ENCODE measurements around the gene AK5. TPM values are rescaled to one million over a fixed set of nuclear protein-coding genes. Genes with fewer than 3 reads are reported as not detected.

Gene AK5
- polyA plus RNA-seq, 1 donor (not counting 4 experiments of a cell fraction or from before 2014, with no cell fraction given), result 0.30 TPM

DNA sequence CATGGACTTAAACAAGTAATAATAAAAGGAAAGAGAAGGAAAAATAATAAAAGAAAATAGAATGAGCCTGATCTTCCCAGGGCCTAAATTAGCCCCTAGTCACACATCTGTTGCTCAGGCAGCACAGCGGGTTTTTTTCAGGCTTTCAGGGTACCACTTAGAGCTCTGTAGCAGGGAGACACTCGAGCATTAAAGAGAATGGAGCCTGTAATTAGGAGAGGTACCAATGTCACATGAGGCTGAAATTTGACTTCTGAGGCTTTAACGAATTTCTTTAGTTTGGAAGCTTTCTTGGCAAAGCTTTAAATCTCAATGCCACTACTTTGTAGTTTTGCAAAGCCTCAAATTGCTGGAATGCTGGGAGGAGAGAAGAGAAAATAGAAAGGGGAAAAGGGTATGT lies 116.3 kb downstream of the AK5 start:
- TF ChIP-seq, protein P1, sequence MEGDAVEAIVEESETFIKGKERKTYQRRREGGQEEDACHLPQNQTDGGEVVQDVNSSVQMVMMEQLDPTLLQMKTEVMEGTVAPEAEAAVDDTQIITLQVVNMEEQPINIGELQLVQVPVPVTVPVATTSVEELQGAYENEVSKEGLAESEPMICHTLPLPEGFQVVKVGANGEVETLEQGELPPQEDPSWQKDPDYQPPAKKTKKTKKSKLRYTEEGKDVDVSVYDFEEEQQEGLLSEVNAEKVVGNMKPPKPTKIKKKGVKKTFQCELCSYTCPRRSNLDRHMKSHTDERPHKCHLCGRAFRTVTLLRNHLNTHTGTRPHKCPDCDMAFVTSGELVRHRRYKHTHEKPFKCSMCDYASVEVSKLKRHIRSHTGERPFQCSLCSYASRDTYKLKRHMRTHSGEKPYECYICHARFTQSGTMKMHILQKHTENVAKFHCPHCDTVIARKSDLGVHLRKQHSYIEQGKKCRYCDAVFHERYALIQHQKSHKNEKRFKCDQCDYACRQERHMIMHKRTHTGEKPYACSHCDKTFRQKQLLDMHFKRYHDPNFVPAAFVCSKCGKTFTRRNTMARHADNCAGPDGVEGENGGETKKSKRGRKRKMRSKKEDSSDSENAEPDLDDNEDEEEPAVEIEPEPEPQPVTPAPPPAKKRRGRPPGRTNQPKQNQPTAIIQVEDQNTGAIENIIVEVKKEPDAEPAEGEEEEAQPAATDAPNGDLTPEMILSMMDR (optimal IDR thresholded peaks at IDR 0.05 in 1 of 3, IDR thresholded peaks at IDR 0.05 in 1 of 3, conservative IDR thresholded peaks at IDR 0.05 in 1 of 3; ENCODE audit: extremely low read depth in 1 of 3, insufficient read depth in 2 of 3, low read length in 3 of 3), result no peak
- no peak for TF ChIP-seq EZH2 (IDR thresholded peaks at IDR 0.05; ENCODE audit: low read length)
- Histone ChIP-seq H2AFZ (ENCODE audit: control insufficient read depth, low read length) (no peak overlapping the region), H3K9me1 (ENCODE audit: control insufficient read depth, extremely low read depth, insufficient read depth, low read length) (no peaks in the 10 kb centered on the region), H3K27ac (ENCODE audit: control insufficient read depth, insufficient read depth, low read length) (no peak overlapping the region), H3K9ac (ENCODE audit: control insufficient read depth, extremely low read depth, insufficient read depth, low read length) (no peak overlapping the region), H3K9me3 (ENCODE audit: control insufficient read depth, low read depth, low read length) (no peaks in the 10 kb centered on the region), H3K79me2 (ENCODE audit: control insufficient read depth, insufficient read depth, low read length) (no peaks in the 10 kb centered on the region), H3K4me3 (ENCODE audit: control insufficient read depth in 2 of 3, extremely low read depth in 1 of 3, insufficient read depth in 2 of 3, low read depth in 1 of 3, low read length in 3 of 3) (no peak overlapping the region), H4K20me1 (ENCODE audit: control insufficient read depth, extremely low read depth, insufficient read depth, low read length) (no peaks in the 10 kb centered on the region), H3K4me1 (ENCODE audit: control insufficient read depth, extremely low read depth, insufficient read depth, low read length) (no peaks in the 10 kb centered on the region), H3K36me3 (ENCODE audit: control insufficient read depth in 2 of 2, extremely low read depth in 1 of 2, insufficient read depth in 2 of 2, low read length in 2 of 2) (no peaks in the 10 kb centered on the region), H3K4me2 (ENCODE audit: control insufficient read depth, extremely low read depth, insufficient read depth, low read depth, low read length) (no peak overlapping the region), H3K27me3 (ENCODE audit: control insufficient read depth, extremely low read depth, insufficient read depth, low read length) (peaks cover 2% of the 10 kb centered on the region)
- no peak for DNase-seq (ENCODE audit: low read depth, low spot score)
- dilution Hi-C loops (cut with MboI; ENCODE audit: extremely low pct_ligation_motif_present, low sequenced_read_pairs), result no loop called here
- FAIRE-seq, result no peak

DNA sequence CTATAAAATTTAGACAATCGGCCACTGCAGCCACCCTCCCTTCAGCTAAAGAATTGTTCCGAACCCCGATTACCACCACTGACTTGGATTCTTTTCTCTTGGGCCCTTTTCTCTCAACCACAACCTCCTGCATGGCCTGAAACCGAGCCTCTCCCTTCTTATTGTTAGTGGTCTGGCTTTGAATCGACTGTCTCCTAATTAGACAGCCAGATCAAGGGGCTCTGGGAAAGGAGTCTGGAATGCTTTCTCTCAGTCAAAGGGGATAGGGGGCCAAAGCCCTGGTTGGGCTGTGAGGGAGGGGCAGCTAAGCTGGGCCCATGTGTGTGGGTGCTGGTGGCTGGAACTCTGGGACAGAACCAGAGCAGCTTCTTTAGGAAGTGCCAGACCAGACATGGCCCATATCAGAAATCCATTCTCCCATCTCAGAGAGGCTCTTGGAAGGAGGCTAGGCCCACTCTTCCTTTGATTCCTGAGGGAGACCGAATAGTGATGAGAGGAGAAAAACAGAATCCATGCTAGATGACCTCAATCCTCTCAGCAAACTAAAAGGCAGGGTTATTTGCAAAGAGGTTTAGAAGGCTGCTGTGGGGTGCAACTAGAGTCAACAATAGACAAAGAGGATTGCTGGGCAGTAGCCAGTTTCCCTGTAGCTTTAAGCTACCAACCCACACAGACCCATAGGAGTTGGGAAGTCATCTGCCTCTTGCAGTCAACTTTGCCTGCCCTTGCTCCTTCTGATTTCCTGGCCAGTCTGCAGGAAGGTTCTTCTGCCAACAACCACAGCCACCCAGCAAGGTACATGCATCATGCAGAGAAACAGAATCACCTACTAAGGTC lies 117.6 kb downstream of the AK5 start:
- no peaks in the 10 kb centered on the region for H4K20me1 ChIP-seq (ENCODE audit: control insufficient read depth, extremely low read depth, insufficient read depth, low read length)
- H3K9me1 ChIP-seq (ENCODE audit: control insufficient read depth, extremely low read depth, insufficient read depth, low read length), result no peaks in the 10 kb centered on the region
- no peak overlapping the region for H3K4me3 ChIP-seq (ENCODE audit: control insufficient read depth in 2 of 3, extremely low read depth in 1 of 3, insufficient read depth in 2 of 3, low read depth in 1 of 3, low read length in 3 of 3)
- H3K4me2 ChIP-seq (ENCODE audit: control insufficient read depth, extremely low read depth, insufficient read depth, low read depth, low read length), result no peak overlapping the region
- no peaks in the 10 kb centered on the region for H3K79me2 ChIP-seq (ENCODE audit: control insufficient read depth, insufficient read depth, low read length)
- no peak for FAIRE-seq
- dilution Hi-C loops (cut with MboI; ENCODE audit: extremely low pct_ligation_motif_present, low sequenced_read_pairs), result no loop called here
- no peaks in the 10 kb centered on the region for H3K4me1 ChIP-seq (ENCODE audit: control insufficient read depth, extremely low read depth, insufficient read depth, low read length)
- no peak overlapping the region for H2AFZ ChIP-seq (ENCODE audit: control insufficient read depth, low read length)
- no peak overlapping the region for H3K27ac ChIP-seq (ENCODE audit: control insufficient read depth, insufficient read depth, low read length)
- no peaks in the 10 kb centered on the region for H3K9me3 ChIP-seq (ENCODE audit: control insufficient read depth, low read depth, low read length)
- H3K36me3 ChIP-seq (ENCODE audit: control insufficient read depth in 2 of 2, extremely low read depth in 1 of 2, insufficient read depth in 2 of 2, low read length in 2 of 2), result no peaks in the 10 kb centered on the region
- peaks cover 2% of the 10 kb centered on the region for H3K27me3 ChIP-seq (ENCODE audit: control insufficient read depth, extremely low read depth, insufficient read depth, low read length)
- TF ChIP-seq EZH2 (IDR thresholded peaks at IDR 0.05; ENCODE audit: low read length), result no peak
- TF ChIP-seq, protein P1 (optimal IDR thresholded peaks at IDR 0.05 in 1 of 3, IDR thresholded peaks at IDR 0.05 in 1 of 3, conservative IDR thresholded peaks at IDR 0.05 in 1 of 3; ENCODE audit: extremely low read depth in 1 of 3, insufficient read depth in 2 of 3, low read length in 3 of 3), result no peak
- no peak overlapping the region for H3K9ac ChIP-seq (ENCODE audit: control insufficient read depth, extremely low read depth, insufficient read depth, low read length)
- no peak for DNase-seq (ENCODE audit: low read depth, low spot score)
